Retinal pigment epithelial cell (primary cell): ENCODE measurements around the gene TEAD3.

Experiments
- DNase-seq: peaks from one replicate; pipeline ENCODE4 v3.0.0-alpha.2; 2010; ENCODE audit warnings: low read depth
- H3K4me3 ChIP-seq: 2 replicates; pipeline ENCODE4 v1.5.1; 2011; ENCODE audit warnings: mild to moderate bottlenecking, low read length, control low read depth, moderate library complexity
- CTCF ChIP-seq: conservative IDR thresholded peaks from 2 replicates; pipeline ENCODE4 v1.5.1; 2011; ENCODE audit warnings: low read depth, low read length, control low read depth, inconsistent platforms

TEAD3 gene

DNA sequence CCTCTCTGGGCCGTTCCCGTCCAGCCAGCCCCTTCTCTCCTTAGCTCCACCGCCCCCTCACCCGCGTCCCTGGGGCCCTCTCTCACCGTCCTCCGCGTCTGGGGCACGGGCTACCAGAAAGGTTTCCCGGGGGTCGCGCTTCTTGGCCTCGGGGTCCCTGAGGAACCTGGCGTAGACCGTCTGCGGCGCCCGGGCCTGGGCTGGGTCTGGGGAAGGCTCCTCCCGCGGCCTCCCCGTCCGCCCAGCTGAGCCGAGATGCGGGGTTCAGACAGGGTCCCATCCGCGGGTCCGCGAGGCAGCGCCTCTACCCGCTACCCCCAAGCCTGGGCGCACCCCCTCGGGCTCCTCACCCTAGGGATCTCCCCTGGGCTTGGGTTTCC, 14.7 kb upstream of the TEAD3 start:
- H3K4me3 ChIP-seq: peak overlapping the region; percentile 41
- TF ChIP-seq CTCF: no peak
- DNase-seq: no peak

DNA sequence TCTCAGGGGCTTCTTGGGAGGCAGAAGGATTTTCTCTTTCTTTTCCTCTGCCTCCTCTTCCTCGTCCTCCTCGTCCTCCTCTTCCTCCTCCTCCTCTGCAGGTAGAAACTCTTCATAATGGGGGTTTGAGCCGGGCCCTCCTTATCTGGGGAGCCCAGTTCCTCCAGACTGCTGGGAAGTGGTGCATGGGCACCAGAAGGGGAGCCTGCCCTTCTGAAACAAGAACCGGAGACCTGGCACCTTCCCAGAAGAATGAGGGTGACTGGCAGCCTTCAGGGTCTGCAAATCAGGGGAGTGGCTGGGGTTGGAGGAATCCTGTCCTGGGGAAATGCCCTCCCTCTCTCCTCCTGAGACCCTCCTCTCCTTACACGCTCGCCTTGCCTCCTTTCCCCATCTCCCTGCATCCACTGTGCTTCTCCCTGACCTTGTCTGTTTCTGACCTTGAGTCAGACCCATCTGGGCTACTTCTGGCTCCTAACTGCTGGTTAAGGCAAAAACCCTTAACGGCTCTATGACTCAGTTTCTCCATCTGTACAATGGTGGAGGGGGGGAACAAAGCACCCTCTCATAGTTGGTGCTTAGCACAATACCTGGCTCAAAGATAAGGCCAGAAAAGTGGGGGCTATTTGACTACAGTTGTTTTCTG, 14.2 kb upstream of the TEAD3 start:
- peak overlapping the region; percentile 41 for H3K4me3 ChIP-seq
- no peak for TF ChIP-seq CTCF
- no peak for DNase-seq

DNA sequence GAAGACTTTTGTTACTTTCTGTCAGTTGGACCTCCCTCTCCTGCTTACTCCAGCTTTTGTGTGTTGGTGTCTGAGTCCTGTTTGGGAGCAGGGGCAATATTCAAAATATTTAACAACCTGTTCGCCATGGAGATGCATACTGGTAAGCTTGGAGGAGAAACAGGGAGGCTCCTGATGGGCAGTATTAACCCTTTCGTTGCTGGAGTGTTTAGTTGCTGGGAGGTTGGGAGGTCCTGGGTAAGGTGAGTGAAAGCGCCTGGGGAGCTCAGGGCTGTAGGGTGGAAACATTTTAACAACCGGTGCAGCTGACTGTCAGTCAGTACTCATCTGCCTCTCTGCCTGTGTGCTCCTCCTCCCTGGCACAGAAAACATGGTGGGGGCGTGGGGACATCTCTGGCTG, 11.7 kb upstream of the TEAD3 start:
- H3K4me3 ChIP-seq: no peak overlapping the region
- DNase-seq: no peak

DNA sequence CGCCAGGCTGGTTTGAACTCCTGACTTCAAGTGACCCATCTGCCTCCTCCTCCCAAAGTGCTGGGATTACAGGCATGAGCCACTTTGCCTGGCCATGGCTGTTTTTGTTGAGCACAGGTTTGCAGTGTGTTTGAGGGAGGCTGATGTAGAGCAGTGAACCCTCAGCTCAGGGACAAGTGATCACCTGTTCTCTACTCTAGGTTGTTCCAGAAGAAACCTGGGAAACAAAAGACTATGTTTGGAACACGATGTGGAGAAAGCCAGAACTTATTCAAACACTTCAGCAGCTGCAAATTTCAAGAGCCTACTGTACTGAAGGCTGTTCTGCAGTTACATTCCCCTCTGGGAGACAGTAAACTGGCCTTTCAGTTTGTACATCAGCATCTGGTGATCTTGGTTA, 11.1 kb upstream of the TEAD3 start:
- no peak overlapping the region for H3K4me3 ChIP-seq
- DNase-seq: no peak
- TF ChIP-seq CTCF: no peak

More for the DNA sequence above, 11.7 kb upstream of the TEAD3 start:
- no peak for TF ChIP-seq CTCF

- no peak for DNase-seq
- TF ChIP-seq CTCF: no peak
- no peak overlapping the region for H3K4me3 ChIP-seq
Observed at GRCh38 chr6:35507221-35507620, 10.3 kb upstream of the TEAD3 start.

DNA sequence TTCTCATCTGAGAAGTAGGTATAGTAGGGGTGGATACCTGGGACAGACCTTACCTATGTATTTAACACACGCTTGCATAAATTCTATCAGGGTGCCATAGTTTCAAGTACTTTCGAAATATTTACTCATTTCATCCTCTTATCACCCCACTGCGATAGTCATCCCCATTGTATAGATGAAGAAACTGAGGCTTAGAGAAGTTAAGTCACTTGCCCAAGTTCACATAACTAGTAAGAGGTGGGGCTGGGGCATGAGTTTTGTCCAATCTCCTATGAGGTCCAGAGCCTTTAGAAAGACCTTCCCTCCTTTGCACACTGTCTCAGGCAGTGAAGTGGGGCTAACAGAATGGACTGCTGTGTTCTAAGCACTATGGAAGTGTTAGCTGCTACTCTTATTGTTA, 9.7 kb upstream of the TEAD3 start:
- no peak overlapping the region for H3K4me3 ChIP-seq
- DNase-seq: no peak
- no peak for TF ChIP-seq CTCF

DNA sequence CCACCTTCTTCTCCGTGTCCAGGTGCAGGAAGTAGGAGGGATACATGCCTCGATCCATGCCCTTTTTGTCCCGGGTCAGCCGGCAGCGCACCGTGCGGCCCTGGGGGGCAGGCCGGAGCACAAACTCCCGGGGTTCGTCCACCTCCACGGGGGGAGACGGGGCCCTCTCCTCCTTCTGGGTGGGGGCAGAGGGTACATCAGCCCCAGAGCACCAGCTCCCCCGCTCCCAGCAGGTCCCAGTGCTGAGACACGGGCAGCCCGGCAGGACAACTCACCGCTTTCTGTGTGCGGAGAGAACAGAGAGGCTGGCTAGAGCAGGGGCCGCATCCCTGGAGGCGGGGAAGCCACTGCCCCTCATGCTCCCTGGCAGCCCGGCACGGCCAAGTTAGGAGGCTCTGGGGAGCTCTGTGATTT, 9.1 kb upstream of the TEAD3 start:
- TF ChIP-seq CTCF: no peak
- DNase-seq: no peak
- H3K4me3 ChIP-seq: no peak overlapping the region
